Right renal pelvis (tissue), 4 donors: Measurements from ENCODE around the gene SCIMP. TPM values are rescaled to one million over a fixed set of nuclear protein-coding genes. Genes with fewer than 3 reads are reported as not detected.
"Not testable (repeated sequence)": the region's sequence is repeated elsewhere in the genome, so short reads cannot be mapped to it uniquely, and the experiment has no call there.

Source experiments
- DNase-seq, 4 donors: peaks; one replicate each; pipeline ENCODE4 v3.0.0-alpha.2; 2013; ENCODE audit warnings: low read depth in 4 of 4, low spot score in 3 of 4, missing footprints in 1 of 4
- polyA plus RNA-seq, 4 donors: library from polyadenylated mRNA; unstranded; fragments of 120-200 nt; gene quantifications; one replicate each; pipeline ENCODE4 v1.2.1, GENCODE V29; 2013; ENCODE audit not compliant: insufficient read length in 4 of 4

SCIMP gene
- polyA plus RNA-seq, 4 donors: 1.2 to 1.8 (median 1.4) TPM

GRCh38 chr17:5194346-5194745 is 40.3 kb downstream of the SCIMP start:
- DNase-seq: no peak

DNA sequence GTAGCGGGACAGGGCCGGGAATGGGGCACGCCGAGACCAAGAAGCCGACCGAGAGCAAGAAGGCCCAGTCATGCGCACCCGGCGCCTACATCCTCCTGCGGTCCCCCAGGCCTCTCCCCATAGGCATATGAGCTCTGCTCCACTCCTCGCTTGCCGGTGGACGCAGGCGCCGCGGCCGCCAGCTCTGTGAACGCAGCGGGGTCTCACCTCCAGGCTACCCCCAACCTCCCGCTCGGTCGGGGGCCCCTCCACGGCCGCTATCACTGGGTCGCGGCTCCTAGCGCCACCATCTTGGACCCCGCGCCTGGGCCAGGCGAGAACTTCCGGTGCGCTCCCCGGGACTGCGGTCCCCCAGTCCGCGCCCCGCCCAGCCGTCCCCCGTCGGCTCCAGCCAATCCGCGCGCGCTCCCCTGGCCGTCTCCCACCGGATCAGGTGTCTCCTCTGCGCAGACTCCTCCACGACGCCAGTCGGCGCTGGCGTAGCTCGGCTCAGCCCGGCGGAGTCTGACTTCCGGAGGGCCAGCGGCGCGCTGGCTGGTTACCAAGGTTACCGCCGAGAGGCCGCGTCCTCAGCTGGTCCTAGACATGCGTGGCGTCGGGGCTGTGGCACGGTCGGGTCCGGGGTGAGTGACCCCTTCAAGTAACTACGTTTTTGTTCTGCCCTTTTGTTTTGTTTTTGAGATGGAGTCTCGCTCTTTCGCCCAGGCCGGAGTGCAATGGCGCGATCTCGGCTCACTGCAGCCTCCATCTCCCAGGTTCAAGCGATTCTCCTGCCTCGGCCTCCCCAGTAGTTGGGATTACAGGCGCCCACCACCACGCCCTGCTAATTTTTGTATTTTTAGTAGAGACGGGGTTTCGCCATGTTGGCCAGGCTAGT is 42.9 kb downstream of the SCIMP start, which contains the start of gene ZNF594:
TSS of gene ZNF594 (minus strand) at position 328 of the 877 bp plus-strand sequence. CDS start 7,612 bp downstream, outside the sequence.
- peak; percentile 87 to 93 (median 92) for DNase-seq

DNA sequence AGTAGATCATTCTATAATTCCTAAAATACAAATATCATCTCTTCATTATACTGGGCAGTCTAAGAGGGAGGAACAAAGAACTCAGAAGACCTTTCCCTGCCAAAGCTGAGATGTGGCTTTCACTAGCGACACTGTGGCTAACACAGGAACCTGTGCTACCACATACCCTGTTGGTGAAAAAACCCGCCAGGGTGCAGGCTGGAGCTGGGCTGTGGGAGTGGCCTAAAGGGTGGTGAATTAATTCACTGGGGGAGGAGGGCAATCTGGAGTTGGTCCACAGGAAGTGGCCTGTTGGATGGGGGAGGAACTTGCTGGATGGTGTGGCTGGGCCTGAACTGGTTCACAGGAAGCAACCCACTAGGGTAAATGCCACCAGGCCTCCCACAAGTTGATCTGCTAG is 50.4 kb downstream of the SCIMP start:
- DNase-seq: no peak

DNA sequence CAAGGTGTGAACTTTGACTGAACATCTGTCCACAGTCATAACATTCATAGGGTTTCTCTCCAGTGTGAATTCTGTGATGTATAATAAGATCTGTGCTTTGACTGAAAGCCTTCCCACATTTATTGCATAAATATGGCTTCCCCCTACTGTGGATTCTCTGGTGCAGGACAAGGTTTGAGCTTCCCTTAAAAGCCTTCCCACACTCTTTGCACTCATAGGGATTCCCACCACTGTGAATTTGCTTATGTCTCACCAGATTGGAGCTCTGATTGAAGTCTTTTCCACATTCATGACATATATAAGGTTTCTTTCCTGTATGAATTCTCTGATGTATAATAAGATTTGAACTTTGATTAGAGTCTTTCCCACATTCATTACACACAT is 51.3 kb downstream of the SCIMP start:
- no peak for DNase-seq

DNA sequence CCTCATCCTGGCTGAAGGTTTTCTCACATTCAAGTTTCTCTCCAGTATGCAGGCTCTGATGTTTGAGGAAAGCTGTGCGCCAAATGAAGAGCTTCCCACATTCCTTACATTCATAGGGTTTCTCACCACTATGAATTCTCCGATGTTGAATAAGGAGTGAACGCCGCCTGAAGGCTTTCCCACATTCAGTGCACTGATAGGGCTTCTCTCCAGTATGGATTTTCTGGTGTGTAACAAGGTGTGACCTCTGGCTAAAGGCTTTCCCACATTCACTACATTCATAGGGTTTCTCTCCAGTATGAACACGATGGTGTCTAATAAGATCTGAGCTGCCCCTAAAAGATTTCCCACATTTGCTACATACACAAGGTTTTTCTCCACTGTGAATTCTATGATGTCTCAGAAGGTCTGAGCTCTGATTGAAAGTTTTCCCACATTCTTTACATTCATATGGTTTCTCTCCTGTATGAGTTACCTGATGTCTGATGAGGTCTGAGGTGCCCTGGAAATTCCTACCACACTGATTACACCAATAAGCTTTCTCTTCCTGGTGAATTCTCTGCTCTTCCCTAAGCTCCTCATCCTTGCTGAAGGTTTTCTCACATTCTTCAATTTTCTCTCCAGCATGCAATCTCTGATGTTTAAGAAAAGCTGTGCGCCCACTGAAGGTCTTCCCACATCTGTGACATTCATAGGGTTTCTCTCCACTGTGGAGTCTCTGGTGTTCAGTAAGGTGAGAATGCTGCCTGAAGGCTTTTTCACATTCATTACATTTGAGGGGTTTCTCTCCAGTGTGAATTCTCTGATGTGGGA is 51.9 kb downstream of the SCIMP start:
- DNase-seq: no peak

DNA sequence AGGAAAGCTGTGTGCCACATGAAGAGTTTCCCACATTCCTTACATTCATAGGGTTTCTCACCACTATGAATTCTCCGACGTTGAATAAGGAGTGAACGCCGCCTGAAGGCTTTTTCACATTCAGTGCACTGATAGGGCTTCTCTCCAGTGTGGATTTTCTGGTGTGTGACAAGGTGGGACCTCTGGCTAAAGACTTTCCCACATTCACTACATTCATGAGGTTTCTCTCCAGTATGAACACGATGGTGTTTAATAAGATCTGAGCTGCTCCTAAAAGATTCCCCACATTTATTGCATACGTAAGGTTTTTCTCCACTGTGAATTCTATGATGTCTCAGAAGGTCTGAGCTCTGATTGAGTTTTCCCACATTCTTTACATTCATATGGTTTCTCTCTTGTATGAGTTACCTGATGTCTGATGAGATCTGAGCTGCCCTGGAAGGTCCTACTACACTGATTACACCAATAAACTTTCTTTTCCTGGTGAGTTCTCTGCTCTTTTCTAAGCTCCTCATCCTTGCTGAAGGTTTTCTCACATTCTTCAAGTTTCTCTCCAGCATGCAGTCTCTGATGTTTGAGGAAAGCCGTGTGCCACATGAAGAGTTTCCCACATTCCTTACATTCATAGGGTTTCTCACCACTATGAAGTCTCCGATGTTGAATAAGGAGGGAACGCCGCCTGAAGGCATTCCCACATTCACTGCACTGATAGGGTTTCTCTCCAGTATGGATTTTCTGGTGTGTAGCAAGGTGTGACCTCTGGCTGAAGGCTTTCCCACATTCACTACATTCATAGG is 53.0 kb downstream of the SCIMP start:
- no peak for DNase-seq

DNA sequence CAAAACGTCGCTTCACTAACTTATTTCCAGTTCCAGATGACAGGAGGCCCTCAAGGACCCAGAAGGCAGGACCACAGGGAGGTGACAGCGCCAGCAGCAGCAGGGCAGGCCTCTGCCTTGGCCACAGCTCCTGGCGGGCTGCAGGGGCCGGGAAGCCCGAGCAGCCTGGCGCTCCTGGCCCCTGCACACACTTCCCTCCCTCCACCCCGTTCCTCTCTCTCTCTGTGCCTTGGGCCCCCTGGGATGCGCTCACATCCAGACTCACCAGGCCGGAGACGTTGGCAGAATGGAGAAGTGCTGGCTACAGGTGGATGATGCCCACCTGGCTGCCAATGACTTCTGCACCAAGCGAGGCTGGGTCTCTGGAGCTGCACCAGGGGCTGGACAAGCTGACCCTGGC is 55.7 kb downstream of the SCIMP start:
- DNase-seq: no peak

- not testable (repeated sequence) for DNase-seq
Observed at GRCh38 chr17:5175027-5175426, 59.6 kb downstream of the SCIMP start.

GRCh38 chr17:5165791-5166564 is 68.7 kb downstream of the SCIMP start:
- DNase-seq: not testable (repeated sequence)

- DNase-seq: no peak
Observed at GRCh38 chr17:5164436-5164835, 70.2 kb downstream of the SCIMP start.

- not testable (repeated sequence) for DNase-seq
Observed at GRCh38 chr17:5161793-5162192, 72.9 kb downstream of the SCIMP start.

DNA sequence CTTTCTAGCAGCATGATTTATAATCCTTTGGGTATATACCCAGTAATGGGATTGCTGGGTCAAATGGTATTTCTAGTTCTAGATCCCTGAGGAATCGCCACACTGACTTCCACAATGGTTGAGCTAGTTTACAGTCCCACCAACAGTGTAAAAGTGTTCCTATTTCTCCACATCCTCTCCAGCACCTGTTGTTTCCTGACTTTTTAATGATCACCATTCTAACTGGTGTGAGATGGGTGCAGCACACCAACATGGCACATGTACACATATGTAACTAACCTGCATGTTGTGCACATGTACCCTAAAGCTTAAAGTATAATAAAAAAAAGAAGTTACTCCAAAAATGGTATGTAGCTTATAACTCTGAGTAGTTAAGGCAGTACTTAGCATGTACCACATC is 74.0 kb downstream of the SCIMP start:
- not testable (repeated sequence) for DNase-seq

Other genes with a start within 250 kb of the SCIMP start
- gene CAMTA2, start 247.2 kb downstream of the SCIMP start, polyA plus RNA-seq: 10 to 100 TPM; 24.4 to 27.8 (median 25.3) TPM
- 1 to 10 TPM; 7.9 to 8.6 (median 8.3) TPM for gene INCA1, start 237.3 kb downstream of the SCIMP start, polyA plus RNA-seq
- gene KIF1C, start 236.9 kb downstream of the SCIMP start, polyA plus RNA-seq: 10 to 100 TPM; 75.0 to 96.5 (median 86.3) TPM
- under 1 TPM; 0.21 to 0.43 (median 0.26) TPM for gene SLC52A1, start 199.4 kb downstream of the SCIMP start, polyA plus RNA-seq
- 10 to 100 TPM; 11.9 to 16.8 (median 15.7) TPM for gene ZFP3, start 156.4 kb downstream of the SCIMP start, polyA plus RNA-seq
- gene ZNF232, start 123.0 kb downstream of the SCIMP start, polyA plus RNA-seq: 10 to 100 TPM; 20.1 to 37.8 (median 22.0) TPM
- gene USP6, start 118.8 kb downstream of the SCIMP start, polyA plus RNA-seq: 1 to 10 TPM; 3.2 to 8.4 (median 4.0) TPM
- gene ZNF594, start 43.0 kb downstream of the SCIMP start, polyA plus RNA-seq: 10 to 100 TPM; 17.3 to 23.5 (median 22.5) TPM
- gene RABEP1, start 47.4 kb upstream of the SCIMP start, polyA plus RNA-seq: 10 to 100 TPM; 53.7 to 65.6 (median 61.4) TPM
- 10 to 100 TPM; 65.9 to 71.2 (median 68.6) TPM for gene NUP88, start 184.8 kb upstream of the SCIMP start, polyA plus RNA-seq
- 10 to 100 TPM; 55.6 to 64.4 (median 61.3) TPM for gene RPAIN, start 185.3 kb upstream of the SCIMP start, polyA plus RNA-seq
- 100 to 1,000 TPM; 157 to 179 (median 170) TPM for gene C1QBP, start 204.3 kb upstream of the SCIMP start, polyA plus RNA-seq
- gene DHX33, start 234.1 kb upstream of the SCIMP start, polyA plus RNA-seq: 10 to 100 TPM; 17.2 to 19.0 (median 18.3) TPM